Thyroid gland (tissue), 4 donors: Measurements from ENCODE around the gene SFTPD. TPM values are rescaled to one million over a fixed set of nuclear protein-coding genes. Genes with fewer than 3 reads are reported as not detected.
A peak's percentile ranks its signal among the peaks of the same experiment; 100 is the strongest.

Experiments
- DNase-seq, 2 donors: peaks; one replicate each; pipeline ENCODE4 v3.0.0-alpha.2; 2019
- H3K27ac ChIP-seq, 3 donors: fragments of 200-600 bp; sonication (generic); 1 replicate in 2 of 3; 2 replicates in 1 of 3; pipeline ENCODE4 v1.5.1; 2016 to 2019; ENCODE audit warnings: mild to moderate bottlenecking in 1 of 3, moderate library complexity in 1 of 3
- H3K27me3 ChIP-seq: fragments of 200-600 bp; sonication (generic); one replicate; pipeline ENCODE4 v1.5.1; 2019
- H3K36me3 ChIP-seq, 2 donors: fragments of 200-600 bp; sonication (generic); one replicate each; pipeline ENCODE4 v1.5.1; 2016 to 2019
- H3K4me1 ChIP-seq, 2 donors: fragments of 200-600 bp; sonication (generic); one replicate each; pipeline ENCODE4 v1.5.1; 2017 to 2019
- H3K4me3 ChIP-seq, 3 donors: fragments of 200-600 bp; sonication (generic); replicated peaks in 1 of 3; 1 replicate in 2 of 3; 2 replicates in 1 of 3; pipeline ENCODE4 v1.5.1; 2016; ENCODE audit warnings: mild to moderate bottlenecking in 1 of 3
- H3K9me3 ChIP-seq: fragments of 200-600 bp; sonication (generic); one replicate; pipeline ENCODE4 v1.5.1; 2017
- POLR2A ChIP-seq, 2 donors: fragments of 450-650 bp; IDR thresholded peaks; one replicate each; pipeline ENCODE4 v1.6.1; 2017; ENCODE audit warnings: antibody characterized with exemption in 2 of 2, mild to moderate bottlenecking in 2 of 2, moderate library complexity in 1 of 2
- WGBS, 2 donors: methylation state at CpG; one replicate each; pipeline ENCODE4 v1.1.5; 2017; 5-methylcytosine and 5-hydroxymethylcytosine counted together
- intact Hi-C: fragments of 100-400 bp; cut with DNase I; formaldehyde crosslinking; loops from one replicate; pipeline ENCODE4 v1.15.1; 2023
- total RNA-seq, 4 donors: library from RNA; depleted of rRNA; stranded (reverse); fragments of >200 nt; gene quantifications; one replicate each; pipeline ENCODE4 v1.2.3, GENCODE V29; 2016
- TF ChIP-seq, protein P1 (sequence below), 6 experiments: fragments of 200-600 bp in 3 of 6; fragments of 450-650 bp in 3 of 6; sonication (generic) in 3 of 6; IDR thresholded peaks; one replicate each; pipeline ENCODE4 v1.5.1; 2016 to 2019; ENCODE audit warnings: antibody characterized with exemption in 6 of 6, mild to moderate bottlenecking in 2 of 6, inconsistent platforms in 1 of 6, moderate library complexity in 1 of 6

The SFTPD gene
- total RNA-seq, 4 donors from 2014 or later: 3.0 to 10.8 (median 5.7) TPM

DNA sequence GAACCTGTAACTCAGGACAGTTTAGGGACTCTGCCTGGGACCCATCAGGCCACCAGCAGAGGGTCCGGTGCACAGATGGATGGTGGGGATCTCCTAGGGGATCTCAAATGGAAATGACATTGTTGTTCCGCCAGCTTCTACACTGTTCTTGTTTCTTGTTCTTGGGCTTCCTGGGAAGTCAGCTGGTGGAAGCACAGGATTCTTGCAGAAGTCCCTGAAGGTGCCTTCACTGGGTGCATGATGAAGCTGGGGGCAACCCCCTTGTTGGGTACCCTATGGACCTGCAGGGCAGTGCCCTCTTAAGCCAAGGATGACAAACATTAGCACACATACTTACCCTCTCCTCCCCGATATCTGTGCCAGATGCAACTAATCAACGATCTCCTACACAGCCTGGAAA lies 18.6 kb downstream of the SFTPD start:
- TF ChIP-seq, protein P1, sequence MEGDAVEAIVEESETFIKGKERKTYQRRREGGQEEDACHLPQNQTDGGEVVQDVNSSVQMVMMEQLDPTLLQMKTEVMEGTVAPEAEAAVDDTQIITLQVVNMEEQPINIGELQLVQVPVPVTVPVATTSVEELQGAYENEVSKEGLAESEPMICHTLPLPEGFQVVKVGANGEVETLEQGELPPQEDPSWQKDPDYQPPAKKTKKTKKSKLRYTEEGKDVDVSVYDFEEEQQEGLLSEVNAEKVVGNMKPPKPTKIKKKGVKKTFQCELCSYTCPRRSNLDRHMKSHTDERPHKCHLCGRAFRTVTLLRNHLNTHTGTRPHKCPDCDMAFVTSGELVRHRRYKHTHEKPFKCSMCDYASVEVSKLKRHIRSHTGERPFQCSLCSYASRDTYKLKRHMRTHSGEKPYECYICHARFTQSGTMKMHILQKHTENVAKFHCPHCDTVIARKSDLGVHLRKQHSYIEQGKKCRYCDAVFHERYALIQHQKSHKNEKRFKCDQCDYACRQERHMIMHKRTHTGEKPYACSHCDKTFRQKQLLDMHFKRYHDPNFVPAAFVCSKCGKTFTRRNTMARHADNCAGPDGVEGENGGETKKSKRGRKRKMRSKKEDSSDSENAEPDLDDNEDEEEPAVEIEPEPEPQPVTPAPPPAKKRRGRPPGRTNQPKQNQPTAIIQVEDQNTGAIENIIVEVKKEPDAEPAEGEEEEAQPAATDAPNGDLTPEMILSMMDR (IDR thresholded peaks at IDR 0.05): no peak
- TF ChIP-seq POLR2A (IDR thresholded peaks at IDR 0.05): no peak
- WGBS, 2 donors: 61 to 74% methylated on average over 3 to 4 of the region's 4 CpGs
- Histone ChIP-seq H3K9me3 (no peaks in the 10 kb centered on the region), H3K27ac (no peak overlapping the region), H3K4me3 (no peak overlapping the region), H3K4me1 (no peaks in the 10 kb centered on the region), H3K27me3 (no peaks in the 10 kb centered on the region), H3K36me3 (no peaks in the 10 kb centered on the region)
- intact Hi-C loops: no loop called here
- DNase-seq: no peak

- H3K36me3 ChIP-seq: no peaks in the 10 kb centered on the region
- intact Hi-C loops: no loop called here
- H3K4me1 ChIP-seq: no peaks in the 10 kb centered on the region
- DNase-seq: peak; percentile 74
- no peaks in the 10 kb centered on the region for H3K9me3 ChIP-seq
- TF ChIP-seq, protein P1 (IDR thresholded peaks at IDR 0.05): peak; percentile 66 to 80 (median 76)
- no peak for TF ChIP-seq POLR2A (IDR thresholded peaks at IDR 0.05)
- no peak overlapping the region for H3K4me3 ChIP-seq
- no peaks in the 10 kb centered on the region for H3K27me3 ChIP-seq
- WGBS, 2 donors: 21% methylated on average over 14 of the region's 14 CpGs
- no peak overlapping the region for H3K27ac ChIP-seq
Observed at GRCh38 chr10:79929409-79929904, 19.4 kb downstream of the SFTPD start.

GRCh38 chr10:79928028-79928583 lies 20.8 kb downstream of the SFTPD start:
- Histone ChIP-seq H3K27me3 (no peaks in the 10 kb centered on the region), H3K4me3 (no peak overlapping the region), H3K27ac (no peak overlapping the region), H3K4me1 (no peaks in the 10 kb centered on the region), H3K9me3 (no peaks in the 10 kb centered on the region), H3K36me3 (no peaks in the 10 kb centered on the region)
- TF ChIP-seq, protein P1 (IDR thresholded peaks at IDR 0.05): no peak
- no peak for TF ChIP-seq POLR2A (IDR thresholded peaks at IDR 0.05)
- intact Hi-C loops: no loop called here
- no peak for DNase-seq
- WGBS, 2 donors: 81 to 93% methylated on average over 6 to 7 of the region's 7 CpGs

DNA sequence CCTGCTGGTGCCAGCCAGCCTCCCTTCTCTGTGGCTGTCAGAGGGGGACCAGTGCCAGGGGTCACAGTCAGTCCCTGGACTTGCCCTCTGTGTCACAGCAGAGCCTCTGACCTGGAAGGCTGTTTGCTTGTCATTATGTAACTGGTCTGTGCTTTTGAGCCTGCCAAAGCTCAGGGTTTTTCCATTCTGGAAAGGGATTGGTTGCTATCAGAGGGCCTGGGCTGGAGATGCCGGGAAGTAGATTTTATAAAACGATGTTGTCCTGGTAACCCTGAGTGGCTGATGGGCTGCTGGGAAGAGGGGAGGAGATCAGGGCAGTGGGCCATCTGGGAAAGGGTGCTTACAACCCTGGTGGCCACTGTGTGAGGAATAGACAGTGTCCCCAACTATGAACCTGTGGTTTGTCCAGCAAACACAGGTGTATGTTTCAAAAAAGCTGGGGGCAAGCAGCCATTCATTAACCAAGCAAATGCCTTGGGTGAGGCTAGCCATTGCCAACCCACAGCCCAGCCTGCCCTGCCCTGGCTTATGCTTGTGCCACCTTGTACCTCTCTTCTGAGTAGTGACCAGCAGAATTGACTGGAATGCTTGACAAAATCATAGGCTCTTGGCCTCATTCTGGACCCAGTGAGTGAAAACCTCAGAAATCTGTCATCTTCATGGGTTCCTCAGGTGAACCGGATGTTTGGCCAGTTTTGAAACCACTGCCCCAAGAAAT lies 21.6 kb downstream of the SFTPD start:
- Histone ChIP-seq H3K27me3 (no peaks in the 10 kb centered on the region), H3K4me3 (no peak overlapping the region), H3K9me3 (no peaks in the 10 kb centered on the region), H3K27ac (no peak overlapping the region), H3K4me1 (no peaks in the 10 kb centered on the region), H3K36me3 (no peaks in the 10 kb centered on the region)
- DNase-seq: no peak
- intact Hi-C loops: no loop called here
- TF ChIP-seq POLR2A (IDR thresholded peaks at IDR 0.05): no peak
- TF ChIP-seq, protein P1 (IDR thresholded peaks at IDR 0.05): no peak
- 59 to 76% methylated on average over 2 to 3 of the region's 3 CpGs for WGBS, 2 donors

DNA sequence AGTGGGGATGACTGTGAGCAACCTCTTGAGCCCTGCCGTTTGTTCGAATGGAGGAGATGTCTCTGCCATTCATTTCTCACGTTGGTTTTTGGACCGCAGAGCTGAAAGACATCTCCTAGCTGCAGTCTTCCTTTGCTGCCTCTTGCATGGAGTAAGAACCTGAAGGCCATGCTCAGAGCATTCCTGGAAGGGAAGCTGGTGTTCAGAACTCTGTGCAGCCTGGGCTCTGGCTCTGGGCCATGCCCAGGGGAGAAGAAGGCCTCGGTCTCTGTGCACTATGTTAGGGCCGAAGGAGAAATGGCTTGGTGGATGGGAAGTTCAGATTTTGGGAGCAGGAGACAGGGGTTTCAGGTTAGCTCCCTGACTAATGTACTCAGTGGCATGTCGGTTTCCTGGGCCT lies 22.9 kb downstream of the SFTPD start:
- Histone ChIP-seq H3K36me3 (no peaks in the 10 kb centered on the region), H3K27ac (no peak overlapping the region), H3K27me3 (no peaks in the 10 kb centered on the region), H3K4me1 (no peaks in the 10 kb centered on the region), H3K9me3 (no peaks in the 10 kb centered on the region), H3K4me3 (no peak overlapping the region)
- 77 to 82% methylated on average over 7 of the region's 7 CpGs for WGBS, 2 donors
- intact Hi-C loops: no loop called here
- DNase-seq: no peak
- TF ChIP-seq, protein P1 (IDR thresholded peaks at IDR 0.05): no peak
- TF ChIP-seq POLR2A (IDR thresholded peaks at IDR 0.05): no peak
